GM12878 (cell line): Measurements from ENCODE around the gene KIF4B. TPM values are rescaled to one million over a fixed set of nuclear protein-coding genes. Genes with fewer than 3 reads are reported as not detected.

Source experiments
- ATAC-seq: fragments of 200-7000 bp; cut with Tn5 transposase; 3 replicates; pipeline ENCODE4 v1.9.1; 2020; ENCODE audit warnings: mild to moderate bottlenecking, moderate library complexity
- BruUV-seq: library from RNA; stranded (reverse); fragments of 400-500 nt; replicated peaks from 2 replicates; lab custom pipeline; 2021; lab: Mats Ljungman, UMichigan
- CTCF ChIA-PET: fragments of 300-600 bp; sonication (Branson Sonifier 250); formaldehyde crosslinking; extraction: SDS; loops from one replicate; lab custom pipeline; 2021; ENCODE audit warnings: inconsistent platforms; lab: Yijun Ruan, JAX
- POLR2A ChIA-PET: fragments of 350-600 bp; formaldehyde crosslinking; extraction: SDS; loops from one replicate; lab custom pipeline; 2021; ENCODE audit warnings: inconsistent platforms; lab: Charles Lee
- RAD21 ChIA-PET: fragments of 300-600 bp; sonication (Branson Sonifier 250); formaldehyde crosslinking; loops from one replicate; lab custom pipeline; 2023; ENCODE audit warnings: antibody characterized with exemption; ENCODE audit not compliant: unreplicated experiment; lab: Charles Lee
- SMC1A ChIA-PET: fragments of 300-600 bp; sonication (Branson Sonifier 250); formaldehyde crosslinking; loops from one replicate; lab custom pipeline; 2023; ENCODE audit not compliant: unreplicated experiment, uncharacterized antibody; lab: Charles Lee
- DNase-seq: peaks from one replicate; pipeline ENCODE4 v3.0.0-alpha.2; 2011; ENCODE audit warnings: low read depth, low spot score
- FAIRE-seq: peaks from 3 replicates; lab custom pipeline; 2011; peaks lifted over from hg19 to GRCh38; lab: Jason Lieb, UNC
- H2AFZ ChIP-seq: 2 replicates; pipeline ENCODE4 v1.6.0; 2011; ENCODE audit warnings: low read depth, low read length, control low read depth; ENCODE audit not compliant: control insufficient read depth
- H3K27ac ChIP-seq: 2 replicates; pipeline ENCODE4 v1.5.1; 2011; ENCODE audit warnings: control low read depth; ENCODE audit not compliant: control insufficient read depth, insufficient read depth
- H3K27me3 ChIP-seq, 2 experiments: replicated peaks in 1 of 2; 2 replicates each; pipeline versions ENCODE4 v1.6.0 to v1.6.1; 2011; ENCODE audit warnings: low read length in 1 of 2; ENCODE audit not compliant: control insufficient read depth in 2 of 2, insufficient read depth in 2 of 2
- H3K36me3 ChIP-seq, 2 experiments: 2 replicates each; pipeline ENCODE4 v1.5.1; 2011; ENCODE audit warnings: low read length in 1 of 2; ENCODE audit not compliant: control insufficient read depth in 2 of 2, insufficient read depth in 2 of 2
- H3K4me1 ChIP-seq: 2 replicates; pipeline ENCODE4 v1.6.1; 2011; ENCODE audit warnings: mild to moderate bottlenecking, low read length, moderate library complexity, mixed read lengths; ENCODE audit not compliant: control insufficient read depth, insufficient read depth
- H3K4me2 ChIP-seq: 2 replicates; pipeline ENCODE4 v1.6.0; 2011; ENCODE audit warnings: control low read depth; ENCODE audit not compliant: control insufficient read depth, insufficient read depth
- H3K4me3 ChIP-seq: fragments of 200-600 bp; sonication (generic); 2 replicates; pipeline ENCODE4 v1.5.1; 2016
- H3K79me2 ChIP-seq: 2 replicates; pipeline ENCODE4 v1.6.0; 2011; ENCODE audit warnings: low read length; ENCODE audit not compliant: control insufficient read depth, insufficient read depth
- H3K9ac ChIP-seq: 2 replicates; pipeline ENCODE4 v1.8.0; 2011; ENCODE audit warnings: low read length, control low read depth, mixed read lengths; ENCODE audit not compliant: control insufficient read depth, insufficient read depth
- H3K9me3 ChIP-seq: replicated peaks from 3 replicates; pipeline ENCODE4 v1.5.1; 2011; ENCODE audit warnings: mild to moderate bottlenecking, low read length; ENCODE audit not compliant: control insufficient read depth, insufficient read depth
- H4K20me1 ChIP-seq: 2 replicates; pipeline ENCODE4 v1.6.0; 2011; ENCODE audit not compliant: control insufficient read depth, insufficient read depth
- BCL11A ChIP-seq: IDR thresholded peaks from 2 replicates; pipeline ENCODE4 v1.6.1; 2011; ENCODE audit warnings: low read depth, low read length
- HCFC1 ChIP-seq: fragments of 150-350 bp; IDR thresholded peaks from 2 replicates; pipeline ENCODE4 v1.6.1; 2014; ENCODE audit warnings: low read length
- MLLT1 ChIP-seq: fragments of 450-650 bp; IDR thresholded peaks from 2 replicates; pipeline ENCODE4 v1.6.1; 2016; ENCODE audit warnings: mild to moderate bottlenecking
- NFYB ChIP-seq: IDR thresholded peaks from 2 replicates; pipeline ENCODE4 v1.6.1; 2011; ENCODE audit warnings: low read depth, mild to moderate bottlenecking, low read length, improper control_type of control experiment, moderate library complexity; ENCODE audit not compliant: insufficient read depth
- RAD51 ChIP-seq: fragments of 450-650 bp; IDR thresholded peaks from 2 replicates; pipeline ENCODE4 v1.6.1; 2016; ENCODE audit warnings: moderate library complexity, mild to moderate bottlenecking, inconsistent platforms
- RUNX3 ChIP-seq: IDR thresholded peaks from 2 replicates; pipeline ENCODE4 v1.6.1; 2012; ENCODE audit warnings: low read length, inconsistent platforms
- SIX5 ChIP-seq: IDR thresholded peaks from 2 replicates; pipeline ENCODE4 v1.6.1; 2011; ENCODE audit warnings: mild to moderate bottlenecking, low read depth, low read length, moderate library complexity; ENCODE audit not compliant: severe bottlenecking
- SPI1 ChIP-seq: IDR thresholded peaks from 2 replicates; pipeline ENCODE4 v1.6.1; 2011; ENCODE audit warnings: low read depth, mild to moderate bottlenecking, low read length, moderate library complexity, borderline replicate concordance; ENCODE audit not compliant: insufficient read depth
- TARDBP ChIP-seq: IDR thresholded peaks from 2 replicates; pipeline ENCODE4 v1.6.1; 2016; ENCODE audit warnings: borderline replicate concordance
- WRNIP1 ChIP-seq: IDR thresholded peaks from 2 replicates; pipeline ENCODE4 v1.6.1; 2011; ENCODE audit warnings: low read depth, low read length, improper control_type of control experiment, borderline replicate concordance
- YY1 ChIP-seq: IDR thresholded peaks from 2 replicates; pipeline ENCODE4 v1.6.1; 2011; ENCODE audit warnings: low read depth, mild to moderate bottlenecking, low read length
- WGBS: methylation state at CpG from one replicate; pipeline ENCODE4 v1.1.6; 2016; ENCODE audit warnings: low lambda C conversion rate; ENCODE audit not compliant: insufficient replicate concordance, insufficient coverage; ENCODE audit errors: missing lambda C conversion rate; 5-methylcytosine and 5-hydroxymethylcytosine counted together
- in situ Hi-C: fragments of 300-500 bp; cut with MboI; formaldehyde crosslinking; loops from 9 replicates; pipeline ENCODE4 v1.14.3; 2018; ENCODE audit warnings: mixed read lengths
- intact Hi-C: fragments of 100-400 bp; cut with micrococcal nuclease; formaldehyde crosslinking; loops from one replicate; pipeline ENCODE4 v1.14.2; 2022; ENCODE audit not compliant: unreplicated experiment
- polyA plus RNA-seq, 11 experiments: library from polyadenylated mRNA; depleted of rRNA in 4 of 11; unstranded in 6 of 11; stranded (reverse) in 5 of 11; fragments of >200 nt; fragmentation: Nextera tagmentation in 4 of 11; fragmentation: Illumina TruSeq in 1 of 11; extraction: Ambion mirVana in 4 of 11; extraction: Trizol in 1 of 11; gene quantifications; 1 replicate in 1 of 11; 2 replicates in 10 of 11; pipeline versions ENCODE4 v1.2.1 to v1.2.3, GENCODE V29; 2011 to 2016; ENCODE audit warnings: inconsistent platforms in 2 of 11, missing spikeins in 2 of 11, low read depth in 1 of 11
- total RNA-seq, 4 experiments: library from RNA; depleted of rRNA in 3 of 4; stranded (reverse); fragments of >200 nt in 3 of 4; fragmentation: Illumina TruSeq in 1 of 4; extraction: Trizol in 1 of 4; gene quantifications; 2 replicates each; pipeline versions ENCODE4 v1.2.1 to v1.2.3, GENCODE V29; 2013 to 2021
- TF ChIP-seq, protein P1 (sequence below): IDR thresholded peaks from 2 replicates; pipeline ENCODE4 v1.6.1; 2011; ENCODE audit warnings: borderline replicate concordance, low read depth, mild to moderate bottlenecking, moderate library complexity, mixed read lengths, low read length; ENCODE audit not compliant: insufficient read depth; ENCODE audit errors: extremely low read length
- TF ChIP-seq, protein P2 (sequence below): IDR thresholded peaks from 2 replicates; pipeline ENCODE4 v1.6.1; 2011; ENCODE audit warnings: low read depth, mild to moderate bottlenecking, low read length, moderate library complexity, borderline replicate concordance; ENCODE audit errors: extremely low read depth

KIF4B gene
- total and polyA plus RNA-seq, 10 of the 15 experiments (the other 5 are each of a cell fraction or from before 2014, with no cell fraction given): 0.02 to 0.20 (median 0.05) TPM; not detected in 4

DNA sequence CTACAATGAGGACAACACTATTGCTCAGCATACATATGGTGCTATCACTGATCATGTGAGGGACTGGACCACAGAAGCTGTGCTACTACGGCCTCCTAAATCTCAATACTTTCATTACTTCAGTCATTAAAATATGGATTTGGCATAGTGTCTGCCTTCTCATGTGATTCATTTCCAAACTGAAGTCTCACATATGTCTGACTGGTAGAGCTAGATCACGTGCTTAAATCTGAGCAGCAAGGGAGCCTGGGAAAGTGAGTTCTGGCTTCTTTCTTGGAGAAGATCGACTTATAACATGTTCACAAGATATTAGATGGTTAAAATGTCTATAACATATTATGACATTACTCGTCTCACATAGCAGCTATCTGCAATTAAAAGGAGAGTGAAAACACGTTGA lies 8.3 kb downstream of the KIF4B start:
- Histone ChIP-seq H3K9ac (no peak overlapping the region), H3K4me1 (no peaks in the 10 kb centered on the region), H3K36me3 (no peaks in the 10 kb centered on the region), H3K79me2 (no peaks in the 10 kb centered on the region), H2AFZ (no peak overlapping the region), H4K20me1 (no peaks in the 10 kb centered on the region), H3K27ac (no peak overlapping the region), H3K27me3 (no peaks in the 10 kb centered on the region), H3K4me3 (no peak overlapping the region), H3K9me3 (no peaks in the 10 kb centered on the region), H3K4me2 (no peak overlapping the region)
- FAIRE-seq (no peak), ATAC-seq (peak; percentile 63), DNase-seq (no peak)
- intact Hi-C loops: no loop called here
- ChIA-PET RAD21 (no interaction called here), CTCF (no interaction called here), POLR2A (no interaction called here), SMC1A (interaction anchor here (0.8 to 1.3 kb wide), 3 partner anchors 16 to 46 kb away, joined by 3 to 4 read pairs (median 3); no protein-coding TSS in a partner anchor)
- no TSS peak for BruUV-seq
- in situ Hi-C loops: no loop called here
- no peak for TF ChIP-seq SPI1
- TF ChIP-seq BCL11A: no peak
- no peak for TF ChIP-seq TARDBP
- TF ChIP-seq SIX5: peak; percentile 67
- TF ChIP-seq MLLT1: no peak
- TF ChIP-seq YY1: no peak
- no peak for TF ChIP-seq RUNX3
- TF ChIP-seq, protein P1, sequence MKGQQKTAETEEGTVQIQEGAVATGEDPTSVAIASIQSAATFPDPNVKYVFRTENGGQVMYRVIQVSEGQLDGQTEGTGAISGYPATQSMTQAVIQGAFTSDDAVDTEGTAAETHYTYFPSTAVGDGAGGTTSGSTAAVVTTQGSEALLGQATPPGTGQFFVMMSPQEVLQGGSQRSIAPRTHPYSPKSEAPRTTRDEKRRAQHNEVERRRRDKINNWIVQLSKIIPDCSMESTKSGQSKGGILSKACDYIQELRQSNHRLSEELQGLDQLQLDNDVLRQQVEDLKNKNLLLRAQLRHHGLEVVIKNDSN: peak; percentile 28
- 0 out of 2 replicates have a peak, but pooled peaks have one; percentile 32 for TF ChIP-seq RAD51
- TF ChIP-seq HCFC1: peak; percentile 41; the same call in 1 of the 2 replicates
- TF ChIP-seq, protein P2, sequence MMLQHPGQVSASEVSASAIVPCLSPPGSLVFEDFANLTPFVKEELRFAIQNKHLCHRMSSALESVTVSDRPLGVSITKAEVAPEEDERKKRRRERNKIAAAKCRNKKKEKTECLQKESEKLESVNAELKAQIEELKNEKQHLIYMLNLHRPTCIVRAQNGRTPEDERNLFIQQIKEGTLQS: 0 out of 2 replicates have a peak, but pooled peaks have one; percentile 8
- TF ChIP-seq NFYB: peak; percentile 87
- no peak for TF ChIP-seq WRNIP1
- WGBS: 6% methylated on average over 5 of the region's 5 CpGs
